HCT116 (cell line): ENCODE results near the gene PEX26. TPM values are rescaled to one million over a fixed set of nuclear protein-coding genes. Genes with fewer than 3 reads are reported as not detected.

Experiments
- ATAC-seq: fragments of 200-7000 bp; cut with Tn5 transposase; 2 replicates; pipeline ENCODE4 v1.9.1; 2020; ENCODE audit warnings: mild to moderate bottlenecking, moderate library complexity
- BruUV-seq: library from RNA; stranded (reverse); fragments of 400-500 nt; replicated peaks from 2 replicates; lab custom pipeline; 2021; lab: Mats Ljungman, UMichigan
- CTCF ChIA-PET: fragments of 300-600 bp; sonication (Branson Sonifier 250); formaldehyde crosslinking; loops from one replicate; lab custom pipeline; 2021; ENCODE audit warnings: antibody characterized with exemption; lab: Charles Lee
- POLR2A ChIA-PET: fragments of 300-600, 350-600 bp; sonication (Branson Sonifier 250); formaldehyde crosslinking; loops from one replicate; lab custom pipeline; 2021; ENCODE audit warnings: antibody characterized with exemption; lab: Charles Lee
- RAD21 ChIA-PET, 2 experiments: fragments of 300-600 bp; sonication (Branson Sonifier 250); formaldehyde crosslinking; loops; one replicate each; lab custom pipeline; 2023; ENCODE audit warnings: low total read pairs in 2 of 2; ENCODE audit not compliant: uncharacterized antibody in 2 of 2, unreplicated experiment in 2 of 2, low non-redundant PET in 1 of 2; lab: Charles Lee
- DNase-seq: peaks from one replicate; pipeline ENCODE4 v3.0.0-alpha.2; 2010; ENCODE audit warnings: low read depth, low spot score
- H2AFZ ChIP-seq: fragments of 200-600 bp; shearing (Covaris generic), sonication (generic); 2 replicates; pipeline ENCODE4 v1.6.1; 2017; ENCODE audit warnings: low read depth, mixed run types, mixed read lengths, antibody characterized with exemption, low read length; ENCODE audit not compliant: poor library complexity, severe bottlenecking
- H3K27ac ChIP-seq: 2 replicates; pipeline ENCODE4 v1.5.1; 2012; ENCODE audit warnings: low read depth, low read length
- H3K27me3 ChIP-seq: fragments of 200-600 bp; sonication (generic); 2 replicates; pipeline ENCODE4 v1.6.1; 2016; ENCODE audit warnings: mixed run types, low read length, mixed read lengths; ENCODE audit not compliant: insufficient read depth
- H3K36me3 ChIP-seq, 2 experiments: fragments of 200-500 bp in 1 of 2; fragments of 200-600 bp in 1 of 2; sonication (Bioruptor generic) in 1 of 2; sonication (generic) in 1 of 2; 2 replicates each; pipeline versions ENCODE4 v1.5.1 to v1.6.1; 2014 to 2016; ENCODE audit warnings: low read length in 2 of 2, inconsistent platforms in 1 of 2, mixed read lengths in 1 of 2, mixed run types in 1 of 2; ENCODE audit not compliant: insufficient read depth in 2 of 2, control insufficient read depth in 1 of 2
- H3K4me1 ChIP-seq, 2 experiments: fragments of 200-600 bp in 1 of 2; sonication (generic) in 1 of 2; 2 replicates each; pipeline versions ENCODE4 v1.5.1 to v1.6.1; 2012 to 2017; ENCODE audit warnings: low read length in 2 of 2, inconsistent platforms in 1 of 2, mild to moderate bottlenecking in 1 of 2, mixed read lengths in 1 of 2, mixed run types in 1 of 2, moderate library complexity in 1 of 2; ENCODE audit not compliant: insufficient read depth in 2 of 2, control insufficient read depth in 1 of 2
- H3K4me2 ChIP-seq: fragments of 200-600 bp; sonication (generic); 2 replicates; pipeline ENCODE4 v1.6.1; 2017; ENCODE audit warnings: mixed run types, low read length, mixed read lengths
- H3K4me3 ChIP-seq, 2 experiments: fragments of 200-600 bp in 1 of 2; sonication (generic) in 1 of 2; replicated peaks in 1 of 2; 2 replicates each; pipeline ENCODE4 v1.5.1; 2011 to 2016; ENCODE audit warnings: low read length in 2 of 2, control low read depth in 1 of 2, low read depth in 1 of 2, mild to moderate bottlenecking in 1 of 2, mixed read lengths in 1 of 2, mixed run types in 1 of 2
- H3K79me2 ChIP-seq: fragments of 200-600 bp; sonication (generic); 2 replicates; pipeline ENCODE4 v1.6.1; 2017; ENCODE audit warnings: mild to moderate bottlenecking, mixed run types, low read length, moderate library complexity, mixed read lengths; ENCODE audit not compliant: insufficient read depth
- H3K9ac ChIP-seq: fragments of 200-600 bp; sonication (generic); 2 replicates; pipeline ENCODE4 v1.6.1; 2016; ENCODE audit warnings: low read length, mixed read lengths
- H3K9me2 ChIP-seq: fragments of 200-600 bp; sonication (generic), shearing (Covaris generic); 2 replicates; pipeline ENCODE4 v1.6.1; 2017; ENCODE audit warnings: mixed run types, mild to moderate bottlenecking, moderate library complexity; ENCODE audit not compliant: insufficient read depth
- H3K9me3 ChIP-seq, 2 experiments: fragments of 200-500 bp in 1 of 2; fragments of 200-600 bp in 1 of 2; sonication (Bioruptor generic) in 1 of 2; sonication (generic) in 1 of 2; 2 replicates each; pipeline ENCODE4 v1.6.1; 2014 to 2017; ENCODE audit warnings: low read length in 2 of 2, mixed read lengths in 2 of 2, inconsistent platforms in 1 of 2, low read depth in 1 of 2, mild to moderate bottlenecking in 1 of 2, mixed run types in 1 of 2, moderate library complexity in 1 of 2; ENCODE audit not compliant: control insufficient read depth in 1 of 2, insufficient read depth in 1 of 2
- H4K20me1 ChIP-seq: fragments of 200-600 bp; sonication (generic), shearing (Covaris generic); 2 replicates; pipeline ENCODE4 v1.6.1; 2017; ENCODE audit warnings: mixed run types, mild to moderate bottlenecking, moderate library complexity; ENCODE audit not compliant: insufficient read depth
- CBX3 ChIP-seq: IDR thresholded peaks from 2 replicates; pipeline ENCODE4 v1.6.1; 2012; ENCODE audit warnings: low read depth
- CEBPB ChIP-seq: IDR thresholded peaks from 2 replicates; pipeline ENCODE4 v1.6.1; 2012; ENCODE audit warnings: low read depth
- EGR1 ChIP-seq: IDR thresholded peaks from 2 replicates; pipeline ENCODE4 v1.6.1; 2012; ENCODE audit warnings: low read depth
- ELF1 ChIP-seq: IDR thresholded peaks from 2 replicates; pipeline ENCODE4 v1.6.1; 2012; ENCODE audit warnings: low read depth, borderline replicate concordance
- EZH2 ChIP-seq: fragments of 200-600 bp; sonication (generic); IDR thresholded peaks from 2 replicates; pipeline ENCODE4 v1.6.1; 2017; ENCODE audit warnings: antibody characterized with exemption, mixed run types
- JUND ChIP-seq: IDR thresholded peaks from 2 replicates; pipeline ENCODE4 v1.6.1; 2012
- POLR2A ChIP-seq: IDR thresholded peaks from 2 replicates; pipeline ENCODE4 v1.7.0; 2011; ENCODE audit warnings: borderline replicate concordance; ENCODE audit not compliant: insufficient read depth, insufficient read length; ENCODE audit errors: extremely low read depth
- POLR2AphosphoS5 ChIP-seq: IDR thresholded peaks from 2 replicates; pipeline ENCODE4 v1.6.1; 2011; ENCODE audit warnings: mild to moderate bottlenecking, low read depth, low read length, moderate library complexity
- REST ChIP-seq: IDR thresholded peaks from 2 replicates; pipeline ENCODE4 v1.6.1; 2012; ENCODE audit warnings: low read depth
- SIN3A ChIP-seq: IDR thresholded peaks from 2 replicates; pipeline ENCODE4 v1.6.1; 2012; ENCODE audit warnings: low read depth
- SP1 ChIP-seq: IDR thresholded peaks from 2 replicates; pipeline ENCODE4 v1.6.1; 2012; ENCODE audit warnings: low read depth
- ZNF274 ChIP-seq: fragments of 200-500 bp; sonication (Bioruptor generic); IDR thresholded peaks from 2 replicates; pipeline ENCODE4 v1.6.1; 2014; ENCODE audit warnings: mild to moderate bottlenecking, low read depth, low read length, inconsistent platforms
- intact Hi-C: fragments of 100-400 bp; cut with micrococcal nuclease; formaldehyde crosslinking; loops from 2 replicates; pipeline ENCODE4 v1.10.0; 2022
- total RNA-seq: library from RNA; stranded (reverse); gene quantifications from one replicate; pipeline ENCODE4 v1.2.1, GENCODE V29; 2021; ENCODE audit not compliant: unreplicated experiment

PEX26 gene
- total RNA-seq, 1 experiment from 2014 or later, result 26.4 TPM

DNA sequence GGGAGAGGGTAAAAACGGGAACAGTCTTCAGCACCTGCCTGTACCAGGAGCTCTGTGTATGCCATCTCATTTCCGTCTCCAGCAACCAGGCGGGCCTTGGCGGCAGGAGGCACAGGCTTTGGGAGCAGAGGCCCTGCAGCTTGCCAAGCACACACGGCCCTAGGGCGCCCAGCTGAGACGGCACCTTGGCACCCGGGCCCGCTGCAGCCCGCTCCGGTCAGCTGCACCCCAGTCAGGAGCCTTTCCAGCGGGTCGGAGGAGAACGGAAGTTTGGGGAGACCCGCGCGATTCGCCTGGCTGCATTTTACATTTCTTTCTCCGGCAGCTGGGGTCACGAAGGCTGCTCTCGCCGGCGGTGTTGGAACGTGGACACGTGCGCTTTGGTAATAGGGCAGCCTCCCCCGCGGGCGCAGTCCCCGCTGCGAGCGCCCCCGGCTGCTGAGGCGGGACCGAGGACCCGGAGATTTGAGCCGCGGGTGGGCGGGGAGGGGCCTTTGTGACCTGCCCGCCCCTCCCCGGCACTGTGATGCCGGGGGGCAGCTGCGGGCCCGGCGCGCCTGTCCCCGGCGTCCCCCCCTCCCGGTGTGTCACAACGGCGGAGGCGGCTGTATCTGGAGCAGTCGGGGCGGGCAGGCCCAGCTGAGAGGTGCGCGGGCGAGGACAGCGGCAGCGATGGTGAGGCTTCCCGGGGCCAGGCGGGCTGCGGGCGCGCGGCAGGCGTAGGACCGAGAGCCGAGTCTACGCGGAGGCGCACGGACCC is 32.6 kb downstream of the PEX26 start, which contains the start of gene TUBA8:
Gene TUBA8, plus strand, starts transcription at position 616 of the 760 bp plus-strand sequence. Its CDS starts 57 bp downstream, at position 673.
- POLR2A ChIA-PET, result no interaction called here
- CTCF ChIA-PET, result no interaction called here
- H3K4me2 ChIP-seq, result no peak within 1 kb of the TSS
- RAD21 ChIA-PET, result no interaction called here
- ATAC-seq (no peak), DNase-seq (no peak)
- H3K4me1 ChIP-seq, result no peaks in the 10 kb centered on the region
- H3K4me3 ChIP-seq, result no peak within 1 kb of the TSS
- H4K20me1 ChIP-seq, result no peaks in the 10 kb centered on the region
- BruUV-seq, result no TSS peak
- H3K9ac ChIP-seq, result no peak within 1 kb of the TSS
- H3K9me2 ChIP-seq, result no peaks in the 10 kb centered on the region
- no peak within 1 kb of the TSS for H2AFZ ChIP-seq
- H3K27ac ChIP-seq, result no peak within 1 kb of the TSS
- TF ChIP-seq JUND, result no peak
- no peak for TF ChIP-seq CBX3
- no peak for TF ChIP-seq REST
- TF ChIP-seq POLR2A, result no peak
- TF ChIP-seq POLR2AphosphoS5, result no peak
- no peak for TF ChIP-seq ZNF274
- no peak for TF ChIP-seq ELF1
- TF ChIP-seq CEBPB, result no peak
- TF ChIP-seq SP1, result no peak
- TF ChIP-seq EGR1, result no peak
- no peak for TF ChIP-seq EZH2
- no peak for TF ChIP-seq SIN3A
- TF ChIP-seq, all 23 proteins: peak for 0
- no peaks in the 10 kb centered on the region for H3K9me3 ChIP-seq
- H3K79me2 ChIP-seq, result no peaks in the 10 kb centered on the region
- no peaks in the 10 kb centered on the region for H3K27me3 ChIP-seq
- intact Hi-C loops, result no loop called here
- no peaks in the 10 kb centered on the region for H3K36me3 ChIP-seq
